GM19452 (cell line): ENCODE results near the gene HRH1.
"Not testable (repeated sequence)": the region's sequence is repeated elsewhere in the genome, so short reads cannot be mapped to it uniquely, and the experiment has no call there.

ENCODE experiments used
- ATAC-seq: cut with Tn5 transposase; IDR thresholded peaks from one replicate; pipeline ENCODE4 v1.9.1; 2021; ENCODE audit not compliant: unreplicated experiment

Gene HRH1

GRCh38 chr3:11170052-11170770 is 15.9 kb downstream of the HRH1 start:
- ATAC-seq: no peak

GRCh38 chr3:11172096-11172690 is 17.9 kb downstream of the HRH1 start:
- no peak for ATAC-seq

GRCh38 chr3:11173828-11174465 is 19.7 kb downstream of the HRH1 start:
- ATAC-seq: no peak

- no peak for ATAC-seq
These were observed 24.1 kb downstream of the HRH1 start for GRCh38 chr3:11178421-11178820.

- not testable (repeated sequence) for ATAC-seq
These were observed 30.2 kb downstream of the HRH1 start for GRCh38 chr3:11184328-11184969.

GRCh38 chr3:11185144-11185543 is 30.9 kb downstream of the HRH1 start:
- no peak for ATAC-seq

- no peak for ATAC-seq
These were observed 31.4 kb downstream of the HRH1 start for GRCh38 chr3:11185564-11186317.

- no peak for ATAC-seq
These were observed 32.0 kb downstream of the HRH1 start for GRCh38 chr3:11186318-11186692.

GRCh38 chr3:11186771-11187191 is 32.5 kb downstream of the HRH1 start:
- ATAC-seq: no peak

- no peak for ATAC-seq
These were observed 33.4 kb downstream of the HRH1 start for GRCh38 chr3:11187681-11188080.

- ATAC-seq: no peak
These were observed 33.9 kb downstream of the HRH1 start for GRCh38 chr3:11188231-11188630.

GRCh38 chr3:11195201-11195600 is 40.9 kb downstream of the HRH1 start:
- no peak for ATAC-seq

- no peak for ATAC-seq
These were observed 41.5 kb downstream of the HRH1 start for GRCh38 chr3:11195721-11196332.

GRCh38 chr3:11197484-11197883 is 43.2 kb downstream of the HRH1 start:
- no peak for ATAC-seq

GRCh38 chr3:11198070-11198469 is 43.8 kb downstream of the HRH1 start:
- no peak for ATAC-seq

- ATAC-seq: no peak
These were observed 44.2 kb downstream of the HRH1 start for GRCh38 chr3:11198495-11198894.

- no peak for ATAC-seq
These were observed 45.9 kb downstream of the HRH1 start for GRCh38 chr3:11199902-11200845.

- ATAC-seq: no peak
These were observed 47.1 kb downstream of the HRH1 start for GRCh38 chr3:11201251-11202019.

GRCh38 chr3:11203961-11204360 is 49.7 kb downstream of the HRH1 start:
- ATAC-seq: no peak
